ENCODE data around the gene TSTD1. TPM values are rescaled to one million over a fixed set of nuclear protein-coding genes. Genes with fewer than 3 reads are reported as not detected.

The TSTD1 gene
- total RNA-seq, 4 donors from 2014 or later: 70.0 to 123 (median 98.8) TPM

DNA sequence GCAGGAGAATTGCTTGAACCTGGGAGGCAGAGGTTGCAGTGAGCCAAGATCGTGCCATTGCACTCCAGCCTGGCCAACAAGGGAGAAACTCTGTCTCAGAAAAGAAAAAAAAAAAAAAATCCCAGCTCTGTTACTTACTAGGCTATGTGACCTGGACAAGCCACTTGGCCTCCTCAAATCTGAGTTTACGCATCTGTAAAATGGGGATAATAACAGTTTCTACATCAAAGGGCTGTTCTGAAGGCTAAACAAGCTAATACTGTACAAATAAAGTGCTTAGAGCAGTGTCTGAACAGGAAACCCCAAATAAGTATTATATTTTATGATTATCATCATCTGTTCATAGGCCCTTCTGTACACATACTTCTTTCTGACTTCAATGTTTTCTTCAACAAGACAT is 31.4 kb downstream of the TSTD1 start:
- DNase-seq (ENCODE audit: low spot score in 2 of 2): no peak
- no peaks in the 10 kb centered on the region for H3K36me3 ChIP-seq
- H3K27ac ChIP-seq: no peak overlapping the region
- 92% methylated on average over 2 of the region's 2 CpGs for WGBS
- no peaks in the 10 kb centered on the region for H3K27me3 ChIP-seq
- H3K4me1 ChIP-seq: peaks cover 24% of the 10 kb centered on the region
- H3K9me3 ChIP-seq: no peaks in the 10 kb centered on the region
- no peak overlapping the region for H3K4me3 ChIP-seq
- TF ChIP-seq, protein P1, sequence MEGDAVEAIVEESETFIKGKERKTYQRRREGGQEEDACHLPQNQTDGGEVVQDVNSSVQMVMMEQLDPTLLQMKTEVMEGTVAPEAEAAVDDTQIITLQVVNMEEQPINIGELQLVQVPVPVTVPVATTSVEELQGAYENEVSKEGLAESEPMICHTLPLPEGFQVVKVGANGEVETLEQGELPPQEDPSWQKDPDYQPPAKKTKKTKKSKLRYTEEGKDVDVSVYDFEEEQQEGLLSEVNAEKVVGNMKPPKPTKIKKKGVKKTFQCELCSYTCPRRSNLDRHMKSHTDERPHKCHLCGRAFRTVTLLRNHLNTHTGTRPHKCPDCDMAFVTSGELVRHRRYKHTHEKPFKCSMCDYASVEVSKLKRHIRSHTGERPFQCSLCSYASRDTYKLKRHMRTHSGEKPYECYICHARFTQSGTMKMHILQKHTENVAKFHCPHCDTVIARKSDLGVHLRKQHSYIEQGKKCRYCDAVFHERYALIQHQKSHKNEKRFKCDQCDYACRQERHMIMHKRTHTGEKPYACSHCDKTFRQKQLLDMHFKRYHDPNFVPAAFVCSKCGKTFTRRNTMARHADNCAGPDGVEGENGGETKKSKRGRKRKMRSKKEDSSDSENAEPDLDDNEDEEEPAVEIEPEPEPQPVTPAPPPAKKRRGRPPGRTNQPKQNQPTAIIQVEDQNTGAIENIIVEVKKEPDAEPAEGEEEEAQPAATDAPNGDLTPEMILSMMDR (IDR thresholded peaks at IDR 0.05): no peak
- TF ChIP-seq POLR2A (IDR thresholded peaks at IDR 0.05): no peak
- no peak for TF ChIP-seq EP300 (IDR thresholded peaks at IDR 0.05)
- no peak for TF ChIP-seq POLR2AphosphoS5 (IDR thresholded peaks at IDR 0.05)

- no peak for DNase-seq (ENCODE audit: low spot score in 2 of 2)
- Histone ChIP-seq H3K4me1 (peaks cover 23% of the 10 kb centered on the region), H3K27ac (no peak overlapping the region), H3K4me3 (no peak overlapping the region), H3K36me3 (no peaks in the 10 kb centered on the region), H3K27me3 (no peaks in the 10 kb centered on the region), H3K9me3 (no peaks in the 10 kb centered on the region)
- TF ChIP-seq POLR2AphosphoS5 (IDR thresholded peaks at IDR 0.05): no peak
- no peak for TF ChIP-seq EP300 (IDR thresholded peaks at IDR 0.05)
- no peak for TF ChIP-seq POLR2A (IDR thresholded peaks at IDR 0.05)
- TF ChIP-seq, protein P1 (IDR thresholded peaks at IDR 0.05): no peak
- WGBS: 94% methylated on average over 8 of the region's 8 CpGs
These were observed 32.2 kb downstream of the TSTD1 start for GRCh38 chr1:161006563-161006962.

DNA sequence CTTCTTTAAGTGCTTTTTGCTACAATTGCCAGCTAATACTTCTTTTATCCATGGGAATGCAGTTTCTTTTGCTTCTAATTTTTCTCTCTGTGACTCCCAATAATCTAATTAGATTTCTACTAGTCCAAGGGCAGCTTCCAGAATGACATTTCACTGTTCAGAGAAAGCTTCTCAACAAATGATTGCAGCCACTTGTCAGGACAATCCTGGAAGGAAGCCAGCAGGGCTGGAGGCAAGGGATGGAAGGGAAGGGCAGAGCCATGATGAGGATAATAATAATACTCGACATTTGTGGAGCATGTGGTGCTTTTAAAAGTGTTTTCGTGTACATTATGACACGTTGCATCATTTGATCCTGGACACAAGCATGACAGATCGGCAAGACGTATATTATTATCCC is 37.2 kb downstream of the TSTD1 start:
- Histone ChIP-seq H3K4me1 (peaks cover 14% of the 10 kb centered on the region), H3K36me3 (peaks cover 32% of the 10 kb centered on the region), H3K27ac (no peak overlapping the region), H3K27me3 (no peaks in the 10 kb centered on the region), H3K9me3 (no peaks in the 10 kb centered on the region), H3K4me3 (no peak overlapping the region)
- DNase-seq (ENCODE audit: low spot score in 2 of 2): no peak
- TF ChIP-seq, protein P1 (IDR thresholded peaks at IDR 0.05): no peak
- no peak for TF ChIP-seq EP300 (IDR thresholded peaks at IDR 0.05)
- TF ChIP-seq POLR2AphosphoS5 (IDR thresholded peaks at IDR 0.05): no peak
- TF ChIP-seq POLR2A (IDR thresholded peaks at IDR 0.05): no peak
- WGBS: 64% methylated on average over 5 of the region's 5 CpGs

- Histone ChIP-seq H3K36me3 (peaks cover 32% of the 10 kb centered on the region), H3K4me1 (peaks cover 14% of the 10 kb centered on the region), H3K27ac (no peak overlapping the region), H3K27me3 (no peaks in the 10 kb centered on the region), H3K9me3 (no peaks in the 10 kb centered on the region), H3K4me3 (no peak overlapping the region)
- TF ChIP-seq POLR2A (IDR thresholded peaks at IDR 0.05) (no peak), EP300 (IDR thresholded peaks at IDR 0.05) (no peak), POLR2AphosphoS5 (IDR thresholded peaks at IDR 0.05) (no peak)
- TF ChIP-seq, protein P1 (IDR thresholded peaks at IDR 0.05): no peak
- no peak for DNase-seq (ENCODE audit: low spot score in 2 of 2)
- 82% methylated on average over 11 of the region's 11 CpGs for WGBS
These were observed 37.9 kb downstream of the TSTD1 start for GRCh38 chr1:161000736-161001480.

GRCh38 chr1:160999376-160999775 is 39.4 kb downstream of the TSTD1 start:
- H3K36me3 ChIP-seq: peaks cover 32% of the 10 kb centered on the region

More at GRCh38 chr1:160999376-160999775, 39.4 kb downstream of the TSTD1 start:
- TF ChIP-seq POLR2A (IDR thresholded peaks at IDR 0.05) (no peak), EP300 (IDR thresholded peaks at IDR 0.05) (no peak), POLR2AphosphoS5 (IDR thresholded peaks at IDR 0.05) (no peak)
- TF ChIP-seq, protein P1 (IDR thresholded peaks at IDR 0.05): no peak
- Histone ChIP-seq H3K27me3 (no peaks in the 10 kb centered on the region), H3K4me1 (peaks cover 14% of the 10 kb centered on the region), H3K9me3 (no peaks in the 10 kb centered on the region), H3K27ac (no peak overlapping the region), H3K4me3 (no peak overlapping the region)
- WGBS: 97% methylated on average over 5 of the region's 5 CpGs
- no peak for DNase-seq (ENCODE audit: low spot score in 2 of 2)

All from suprapubic skin (tissue), 4 donors.